ENCODE data around the gene CALR3.
"Not testable (repeated sequence)": the region's sequence is repeated elsewhere in the genome, so short reads cannot be mapped to it uniquely, and the experiment has no call there.

CALR3 gene

DNA sequence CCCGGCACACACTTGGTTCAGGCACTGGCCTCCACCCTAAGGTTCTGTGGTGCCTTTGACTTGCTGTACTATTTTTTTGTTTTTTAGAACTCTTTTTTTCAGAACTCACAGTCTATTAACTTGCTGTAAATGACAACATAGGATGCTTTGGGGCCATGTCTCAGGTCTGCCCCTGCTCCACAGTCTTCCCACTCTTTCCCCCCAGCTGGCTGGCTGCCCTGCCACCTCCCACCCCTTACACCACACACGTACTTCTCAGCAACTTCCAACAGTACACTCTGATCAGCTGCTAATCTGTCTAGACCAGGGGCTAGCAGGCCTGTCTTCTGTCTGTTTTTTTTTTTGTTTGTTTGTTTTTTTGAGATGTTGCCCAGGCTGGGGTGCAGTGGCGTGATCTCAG lies 8.3 kb upstream of the CALR3 start:
- no peak for DNase-seq (ENCODE audit: insufficient read length, low spot score)
- no peak for FAIRE-seq
- TF ChIP-seq, protein P1, sequence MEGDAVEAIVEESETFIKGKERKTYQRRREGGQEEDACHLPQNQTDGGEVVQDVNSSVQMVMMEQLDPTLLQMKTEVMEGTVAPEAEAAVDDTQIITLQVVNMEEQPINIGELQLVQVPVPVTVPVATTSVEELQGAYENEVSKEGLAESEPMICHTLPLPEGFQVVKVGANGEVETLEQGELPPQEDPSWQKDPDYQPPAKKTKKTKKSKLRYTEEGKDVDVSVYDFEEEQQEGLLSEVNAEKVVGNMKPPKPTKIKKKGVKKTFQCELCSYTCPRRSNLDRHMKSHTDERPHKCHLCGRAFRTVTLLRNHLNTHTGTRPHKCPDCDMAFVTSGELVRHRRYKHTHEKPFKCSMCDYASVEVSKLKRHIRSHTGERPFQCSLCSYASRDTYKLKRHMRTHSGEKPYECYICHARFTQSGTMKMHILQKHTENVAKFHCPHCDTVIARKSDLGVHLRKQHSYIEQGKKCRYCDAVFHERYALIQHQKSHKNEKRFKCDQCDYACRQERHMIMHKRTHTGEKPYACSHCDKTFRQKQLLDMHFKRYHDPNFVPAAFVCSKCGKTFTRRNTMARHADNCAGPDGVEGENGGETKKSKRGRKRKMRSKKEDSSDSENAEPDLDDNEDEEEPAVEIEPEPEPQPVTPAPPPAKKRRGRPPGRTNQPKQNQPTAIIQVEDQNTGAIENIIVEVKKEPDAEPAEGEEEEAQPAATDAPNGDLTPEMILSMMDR (IDR thresholded peaks at IDR 0.05; ENCODE audit: insufficient read depth, missing control alignments), result no peak

DNA sequence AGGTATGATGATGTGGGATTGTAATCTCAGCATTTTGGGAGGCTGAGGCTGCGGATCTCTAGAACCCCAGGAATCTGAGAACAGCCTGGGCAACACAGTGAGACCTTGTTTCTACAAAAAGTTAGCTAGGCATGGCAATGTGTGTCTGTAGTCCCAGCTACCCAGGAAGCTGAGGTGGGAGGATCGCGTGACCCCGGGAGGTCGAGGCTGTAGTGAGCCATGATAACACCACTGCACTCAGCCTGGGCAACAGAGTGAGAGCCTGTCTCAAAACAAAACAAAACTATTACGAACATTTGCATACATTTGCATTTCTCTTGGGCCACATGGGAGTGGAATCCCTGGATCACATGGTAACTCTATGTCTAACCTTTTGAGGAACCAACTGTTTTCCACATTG lies 1.9 kb upstream of the CALR3 start:
- FAIRE-seq (no peak), DNase-seq (ENCODE audit: insufficient read length, low spot score) (no peak)
- TF ChIP-seq, protein P1 (IDR thresholded peaks at IDR 0.05; ENCODE audit: insufficient read depth, missing control alignments), result no peak

DNA sequence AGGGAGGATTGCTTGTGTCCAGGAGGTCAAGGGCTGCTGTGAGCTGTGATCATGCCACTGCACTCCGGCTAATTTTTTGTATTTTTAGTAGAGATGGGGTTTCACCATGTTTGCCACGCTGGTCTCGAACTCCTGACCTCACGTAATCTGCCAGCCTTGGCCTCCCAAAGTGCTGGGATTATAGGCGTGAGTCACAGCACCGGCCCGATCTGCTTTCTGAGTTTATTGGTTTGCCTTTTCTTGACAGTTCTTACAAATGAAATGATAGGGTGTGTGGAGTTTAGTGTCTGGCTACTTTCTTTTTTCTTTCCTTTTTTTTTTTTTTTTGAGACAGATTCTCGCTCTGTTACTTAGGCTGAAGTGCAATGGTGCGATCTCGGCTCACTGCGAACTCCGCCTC lies 1.1 kb upstream of the CALR3 start:
- DNase-seq (ENCODE audit: insufficient read length, low spot score) (no peak), FAIRE-seq (no peak)
- TF ChIP-seq, protein P1 (IDR thresholded peaks at IDR 0.05; ENCODE audit: insufficient read depth, missing control alignments), result no peak

DNA sequence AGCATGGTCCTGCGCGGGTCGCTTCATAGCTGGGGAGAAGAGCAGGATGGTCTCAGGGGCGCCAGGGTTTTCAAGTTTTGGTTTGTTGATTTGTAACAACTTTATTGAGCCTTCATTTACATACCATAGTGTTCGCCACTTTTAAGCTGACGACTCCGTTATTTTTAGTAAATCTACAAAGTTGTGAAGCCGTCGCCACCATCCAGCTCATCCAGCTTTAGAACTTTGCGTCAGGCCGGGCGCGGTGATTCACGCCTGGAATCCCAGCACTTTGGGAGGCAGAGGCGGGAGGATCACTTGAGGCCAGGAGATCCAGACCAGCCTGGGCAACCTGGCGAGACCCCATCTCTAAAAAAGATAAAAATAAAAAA lies 631 bp upstream of the CALR3 start:
- FAIRE-seq (no peak), DNase-seq (ENCODE audit: insufficient read length, low spot score) (no peak)
- TF ChIP-seq, protein P1 (IDR thresholded peaks at IDR 0.05; ENCODE audit: insufficient read depth, missing control alignments), result no peak

DNA sequence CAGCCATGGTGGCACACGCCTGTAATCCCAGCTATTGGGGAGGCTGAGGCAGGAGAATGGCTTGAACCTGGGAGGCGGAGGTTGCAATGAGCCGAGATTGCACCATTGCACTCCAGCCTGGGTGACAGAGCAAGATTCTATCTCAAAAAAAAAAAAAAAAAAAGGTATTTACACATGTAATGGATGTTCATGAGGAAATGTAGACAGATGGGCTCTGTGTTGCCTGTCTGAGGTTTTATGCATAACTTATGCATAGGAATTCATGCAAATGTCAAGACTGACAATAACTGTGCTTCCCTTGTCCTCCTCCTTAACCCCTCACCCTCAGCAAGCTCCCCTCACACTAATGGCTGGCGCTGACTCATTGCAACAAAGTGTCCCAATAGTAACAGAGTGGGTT lies 9.5 kb downstream of the CALR3 start:
- DNase-seq (ENCODE audit: insufficient read length, low spot score); FAIRE-seq: not testable (repeated sequence)

DNA sequence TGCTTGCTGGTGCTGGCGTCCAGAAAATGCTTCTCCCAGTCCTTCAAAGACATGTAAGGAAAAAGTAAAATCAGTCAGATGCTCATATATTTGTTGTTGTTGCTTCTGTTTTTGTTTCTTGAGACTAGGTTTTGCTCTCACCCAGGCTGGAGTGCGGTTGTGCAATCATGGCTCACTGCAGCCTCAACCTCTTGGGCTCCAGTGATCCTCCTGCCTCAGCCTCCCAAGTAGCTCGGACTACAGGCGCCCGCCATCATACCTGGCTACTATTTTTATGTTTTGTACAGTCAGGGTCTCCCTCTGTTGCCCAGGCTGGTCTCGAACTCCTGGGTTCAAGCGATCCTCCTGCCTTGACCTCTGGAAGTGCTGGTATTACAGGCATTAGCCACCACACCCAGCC lies 13.2 kb downstream of the CALR3 start:
- TF ChIP-seq, protein P1 (IDR thresholded peaks at IDR 0.05; ENCODE audit: insufficient read depth, missing control alignments), result no peak
- FAIRE-seq (no peak), DNase-seq (ENCODE audit: insufficient read length, low spot score) (no peak)

DNA sequence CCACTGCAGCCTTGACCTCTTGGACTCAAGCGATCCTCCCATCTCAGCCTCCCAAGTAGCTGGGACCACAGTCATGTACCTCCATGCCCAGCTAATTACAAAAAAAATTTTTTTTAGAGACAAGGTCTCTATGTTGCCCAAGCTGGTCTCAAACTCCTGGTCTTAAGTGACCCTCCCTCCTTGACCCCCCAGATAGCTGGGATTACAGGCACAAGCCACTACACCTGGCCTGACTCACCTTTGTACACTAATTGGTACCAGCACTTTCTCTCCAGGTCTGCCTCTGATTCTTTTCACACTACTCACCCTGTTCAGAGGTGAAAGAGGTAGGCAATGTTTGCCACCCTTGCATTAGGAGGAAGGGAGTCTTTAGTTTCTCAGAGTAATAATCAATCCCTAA lies 18.7 kb downstream of the CALR3 start:
- TF ChIP-seq, protein P1 (IDR thresholded peaks at IDR 0.05; ENCODE audit: insufficient read depth, missing control alignments), result no peak
- no peak for DNase-seq (ENCODE audit: insufficient read length, low spot score)
- no peak for FAIRE-seq

DNA sequence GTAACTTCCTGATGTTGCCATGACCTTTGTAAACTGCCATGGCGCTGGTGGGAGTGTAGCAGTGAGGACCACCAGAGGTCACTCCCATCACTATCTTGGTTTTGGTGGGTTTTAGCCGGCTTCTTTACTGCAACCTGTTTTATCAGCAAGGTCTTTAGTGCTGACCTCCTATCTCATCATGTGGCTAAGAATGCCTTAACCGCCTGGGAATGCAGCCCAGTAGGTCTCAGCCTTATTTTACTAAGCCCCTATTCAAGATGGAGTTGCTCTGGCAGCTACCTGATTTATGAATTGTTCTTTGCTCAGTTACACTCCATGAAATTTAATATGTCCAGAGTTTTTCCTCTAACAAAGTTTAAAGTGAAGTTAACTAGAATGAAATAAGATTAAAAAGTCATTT lies 19.6 kb downstream of the CALR3 start:
- DNase-seq (ENCODE audit: insufficient read length, low spot score), result no peak
- no peak for FAIRE-seq
- TF ChIP-seq, protein P1 (IDR thresholded peaks at IDR 0.05; ENCODE audit: insufficient read depth, missing control alignments), result no peak
